Transverse colon (tissue), 4 donors: ENCODE results near the gene CDCA7L. TPM values are rescaled to one million over a fixed set of nuclear protein-coding genes. Genes with fewer than 3 reads are reported as not detected.

ENCODE experiments used
- DNase-seq: peaks from one replicate; pipeline ENCODE4 v3.0.0-alpha.2; 2019
- H3K27ac ChIP-seq, 4 donors: fragments of 200-600 bp; sonication (generic); 2 replicates each; pipeline ENCODE4 v1.5.1; 2016 to 2018; ENCODE audit warnings: inconsistent platforms in 4 of 4
- H3K27me3 ChIP-seq: fragments of 200-600 bp; sonication (generic); 2 replicates; pipeline ENCODE4 v1.5.1; 2017; ENCODE audit warnings: inconsistent platforms
- H3K36me3 ChIP-seq, 4 donors: fragments of 200-600 bp; sonication (generic); 2 replicates each; pipeline ENCODE4 v1.5.1; 2017 to 2019; ENCODE audit warnings: inconsistent platforms in 4 of 4
- H3K4me1 ChIP-seq, 4 donors: fragments of 200-600 bp; sonication (generic); 2 replicates each; pipeline ENCODE4 v1.5.1; 2017 to 2020; ENCODE audit warnings: inconsistent platforms in 4 of 4
- H3K4me3 ChIP-seq, 4 donors: fragments of 200-600 bp; sonication (generic); 1 replicate in 1 of 4; 2 replicates in 3 of 4; pipeline versions ENCODE4 v1.5.1 to v1.6.1; 2017 to 2019; ENCODE audit warnings: inconsistent platforms in 4 of 4
- H3K9me3 ChIP-seq, 2 donors: fragments of 200-600 bp; sonication (generic); 2 replicates each; pipeline ENCODE4 v1.5.1; 2017 to 2019; ENCODE audit warnings: inconsistent platforms in 2 of 2
- EP300 ChIP-seq: sonication (generic); formaldehyde crosslinking; IDR thresholded peaks from one replicate; pipeline ENCODE4 v1.6.1; 2017; ENCODE audit warnings: antibody characterized with exemption, low read depth
- POLR2A ChIP-seq: fragments of 450-650 bp; IDR thresholded peaks from one replicate; pipeline ENCODE4 v1.6.1; 2016; ENCODE audit warnings: antibody characterized with exemption, mild to moderate bottlenecking, moderate library complexity
- POLR2AphosphoS5 ChIP-seq, 3 donors: sonication (generic); formaldehyde crosslinking; IDR thresholded peaks; one replicate each; pipeline ENCODE4 v1.6.1; 2016; ENCODE audit warnings: antibody characterized with exemption in 3 of 3
- WGBS, 2 donors: methylation state at CpG; one replicate each; pipeline ENCODE4 v1.1.5; 2018; ENCODE audit warnings: low coverage in 1 of 2; 5-methylcytosine and 5-hydroxymethylcytosine counted together
- in situ Hi-C, 4 donors: fragments of 200-750 bp; cut with MboI; loops; one replicate each; pipeline versions ENCODE4 v1.15.0 to v1.15.1; 2017; ENCODE audit warnings: low sequenced_read_pairs in 3 of 4, low pct_ligation_motif_present in 1 of 4, low pct_unique_long_range_greater_than_20kb in 1 of 4
- intact Hi-C: fragments of 100-400 bp; cut with DNase I; formaldehyde crosslinking; loops from one replicate; pipeline ENCODE4 v1.15.1; 2023; ENCODE audit warnings: low total_unique reads
- total RNA-seq, 4 donors: library from RNA; depleted of rRNA; stranded (reverse); fragments of >200 nt; gene quantifications; one replicate each; pipeline ENCODE4 v1.1.0, GENCODE V29; 2016
- TF ChIP-seq, protein P1 (sequence below), 5 experiments: fragments of 200-600 bp in 3 of 5; fragments of 450-650 bp in 2 of 5; sonication (generic) in 3 of 5; IDR thresholded peaks; 1 replicate in 2 of 5; 2 replicates in 3 of 5; pipeline ENCODE4 v1.5.1; 2016 to 2017; ENCODE audit warnings: antibody characterized with exemption in 5 of 5, inconsistent platforms in 3 of 5, mild to moderate bottlenecking in 2 of 5, moderate library complexity in 1 of 5

The CDCA7L gene
- total RNA-seq, 4 donors from 2014 or later, result 9.0 to 24.0 (median 13.2) TPM

DNA sequence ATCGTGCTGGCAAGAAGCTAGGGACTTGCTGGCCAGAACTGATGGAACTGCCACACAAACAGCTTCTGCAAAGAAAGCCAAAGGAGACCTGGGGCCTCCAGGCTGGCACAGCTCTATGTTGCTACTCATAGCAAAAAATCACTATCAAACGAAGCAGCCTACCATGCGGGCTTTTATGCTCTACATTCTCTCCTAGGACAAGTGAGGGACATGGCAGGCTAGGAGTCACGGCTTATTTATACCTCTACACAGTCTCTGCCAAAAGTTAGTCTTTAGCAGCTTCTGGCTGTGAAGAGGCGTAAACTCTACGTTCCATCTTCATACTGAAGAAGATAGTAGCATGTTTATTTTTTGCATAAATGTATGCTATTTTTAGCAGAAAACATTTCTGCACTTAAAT is 35.4 kb downstream of the CDCA7L start:
- in situ Hi-C loops, result no loop called here
- H3K4me3 ChIP-seq, result no peak overlapping the region
- intact Hi-C loops, result no loop called here
- WGBS, 2 donors, result 81 to 86% methylated on average over 3 to 6 of the region's 6 CpGs
- H3K4me1 ChIP-seq, result no peaks in the 10 kb centered on the region
- H3K9me3 ChIP-seq, result no peaks in the 10 kb centered on the region
- H3K36me3 ChIP-seq, result peaks cover 0 to 19% (median 5%) of the 10 kb centered on the region in 4 donors
- DNase-seq, result no peak
- no peaks in the 10 kb centered on the region for H3K27me3 ChIP-seq
- TF ChIP-seq, protein P1, sequence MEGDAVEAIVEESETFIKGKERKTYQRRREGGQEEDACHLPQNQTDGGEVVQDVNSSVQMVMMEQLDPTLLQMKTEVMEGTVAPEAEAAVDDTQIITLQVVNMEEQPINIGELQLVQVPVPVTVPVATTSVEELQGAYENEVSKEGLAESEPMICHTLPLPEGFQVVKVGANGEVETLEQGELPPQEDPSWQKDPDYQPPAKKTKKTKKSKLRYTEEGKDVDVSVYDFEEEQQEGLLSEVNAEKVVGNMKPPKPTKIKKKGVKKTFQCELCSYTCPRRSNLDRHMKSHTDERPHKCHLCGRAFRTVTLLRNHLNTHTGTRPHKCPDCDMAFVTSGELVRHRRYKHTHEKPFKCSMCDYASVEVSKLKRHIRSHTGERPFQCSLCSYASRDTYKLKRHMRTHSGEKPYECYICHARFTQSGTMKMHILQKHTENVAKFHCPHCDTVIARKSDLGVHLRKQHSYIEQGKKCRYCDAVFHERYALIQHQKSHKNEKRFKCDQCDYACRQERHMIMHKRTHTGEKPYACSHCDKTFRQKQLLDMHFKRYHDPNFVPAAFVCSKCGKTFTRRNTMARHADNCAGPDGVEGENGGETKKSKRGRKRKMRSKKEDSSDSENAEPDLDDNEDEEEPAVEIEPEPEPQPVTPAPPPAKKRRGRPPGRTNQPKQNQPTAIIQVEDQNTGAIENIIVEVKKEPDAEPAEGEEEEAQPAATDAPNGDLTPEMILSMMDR (IDR thresholded peaks at IDR 0.05), result no peak
- TF ChIP-seq POLR2A (no peak), POLR2AphosphoS5 (IDR thresholded peaks at IDR 0.05) (no peak), EP300 (no peak)
- H3K27ac ChIP-seq, result no peak overlapping the region

DNA sequence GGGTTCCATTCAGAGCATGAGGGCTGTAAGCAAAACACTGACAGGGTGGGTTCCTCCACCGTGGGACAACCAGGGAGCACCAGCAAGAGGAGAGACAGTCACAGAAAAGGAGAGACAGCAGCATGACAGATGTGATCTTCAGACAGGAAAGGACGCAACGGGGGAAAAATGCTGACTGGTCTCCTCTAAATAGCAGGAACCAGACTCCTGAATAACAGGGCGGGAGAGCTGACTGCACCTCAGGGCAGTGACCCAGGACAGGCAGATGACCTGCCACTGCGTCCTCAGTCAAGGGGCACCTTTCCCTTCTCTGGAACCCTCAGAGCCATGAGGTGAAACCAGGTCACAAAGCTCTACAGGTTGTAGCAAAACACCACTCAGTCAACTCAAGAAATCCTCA is 37.0 kb downstream of the CDCA7L start:
- 93% methylated on average over 5 of the region's 5 CpGs; no CpG with 5 or more reads in 1 of the 2 donors for WGBS, 2 donors
- H3K27me3 ChIP-seq, result no peaks in the 10 kb centered on the region
- H3K36me3 ChIP-seq, result peaks cover 0 to 19% (median 5%) of the 10 kb centered on the region in 4 donors
- H3K4me1 ChIP-seq, result no peaks in the 10 kb centered on the region
- TF ChIP-seq, protein P1 (IDR thresholded peaks at IDR 0.05), result no peak
- TF ChIP-seq POLR2A, result no peak
- TF ChIP-seq POLR2AphosphoS5 (IDR thresholded peaks at IDR 0.05), result no peak
- no peak for TF ChIP-seq EP300
- H3K27ac ChIP-seq, result no peak overlapping the region
- H3K4me3 ChIP-seq, result no peak overlapping the region
- H3K9me3 ChIP-seq, result no peaks in the 10 kb centered on the region
- in situ Hi-C loops (no loop called here), intact Hi-C loops (loop anchor here (1.0 kb wide), 1 partner anchor 39 kb away; no protein-coding TSS in a partner anchor)
- DNase-seq, result no peak

DNA sequence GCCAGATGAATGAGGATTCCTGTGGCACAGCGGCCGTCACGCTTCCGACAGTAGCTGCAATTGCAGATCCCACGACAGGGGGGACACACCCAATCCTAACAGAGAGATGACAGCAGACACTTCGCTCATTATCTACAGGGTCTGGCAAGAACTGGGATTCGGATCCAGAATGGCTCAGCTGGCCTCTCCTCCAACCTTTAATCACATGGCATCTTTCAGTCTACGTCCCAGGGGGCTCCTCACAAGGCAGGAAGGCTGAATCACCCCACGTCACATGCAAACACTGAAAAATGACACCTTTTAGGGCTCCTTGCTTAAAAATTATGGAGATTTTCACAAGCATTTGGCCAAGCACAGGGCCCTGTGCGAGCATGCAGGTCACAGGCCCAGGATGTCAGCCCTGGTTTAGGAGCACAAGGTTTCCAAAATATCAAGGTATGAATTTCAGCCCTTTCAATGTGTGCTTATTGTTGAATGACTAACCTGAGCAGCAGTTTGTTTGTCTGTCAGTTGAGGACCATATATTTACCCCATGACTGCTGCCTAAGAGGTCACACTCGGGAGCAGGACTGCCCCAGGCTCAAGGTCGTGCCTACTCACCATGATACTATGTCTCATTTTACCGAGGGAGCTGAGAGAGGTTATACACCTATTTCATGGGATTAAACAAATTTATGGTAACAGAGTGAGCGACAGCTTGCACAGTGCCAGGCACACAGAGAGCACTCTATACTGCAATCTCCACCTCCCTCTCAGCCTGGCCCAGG is 42.5 kb downstream of the CDCA7L start:
- H3K4me1 ChIP-seq, result no peaks in the 10 kb centered on the region
- TF ChIP-seq POLR2AphosphoS5 (IDR thresholded peaks at IDR 0.05), result no peak
- no peak for TF ChIP-seq EP300
- TF ChIP-seq, protein P1 (IDR thresholded peaks at IDR 0.05), result no peak
- TF ChIP-seq POLR2A, result no peak
- intact Hi-C loops (no loop called here), in situ Hi-C loops (no loop called here)
- H3K36me3 ChIP-seq, result peaks cover 0 to 18% (median 5%) of the 10 kb centered on the region in 4 donors
- no peak for DNase-seq
- WGBS, 2 donors, result 96% methylated on average over 14 of the region's 14 CpGs; no CpG with 5 or more reads in 1 of the 2 donors
- no peaks in the 10 kb centered on the region for H3K9me3 ChIP-seq
- no peak overlapping the region for H3K27ac ChIP-seq
- H3K27me3 ChIP-seq, result no peaks in the 10 kb centered on the region
- H3K4me3 ChIP-seq, result no peak overlapping the region

DNA sequence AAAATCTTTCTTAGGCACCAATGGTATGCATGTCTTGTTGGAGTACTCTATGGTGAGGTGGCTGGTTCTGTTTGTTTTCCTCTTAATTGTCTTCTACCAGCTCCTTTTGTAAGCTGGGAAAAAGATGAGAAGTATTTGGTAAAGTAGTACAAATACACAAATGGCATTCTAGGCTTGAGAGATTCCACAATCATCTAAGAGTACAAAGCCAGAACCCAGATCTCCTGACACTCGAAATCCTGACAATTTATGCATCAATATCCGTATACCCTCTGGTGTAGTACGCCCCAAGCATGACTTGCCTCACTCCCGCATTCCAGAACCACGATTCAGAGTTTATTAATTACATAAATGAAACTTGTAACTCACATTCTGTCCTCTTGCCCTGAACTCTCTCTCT is 43.5 kb downstream of the CDCA7L start:
- WGBS, 2 donors, result 60 to 95% methylated on average over 1 to 5 of the region's 5 CpGs
- Histone ChIP-seq H3K27ac (no peak overlapping the region), H3K9me3 (no peaks in the 10 kb centered on the region), H3K4me3 (no peak overlapping the region), H3K36me3 (peaks cover 0 to 13% (median 3%) of the 10 kb centered on the region in 4 donors), H3K4me1 (no peaks in the 10 kb centered on the region), H3K27me3 (no peaks in the 10 kb centered on the region)
- TF ChIP-seq, protein P1 (IDR thresholded peaks at IDR 0.05), result no peak
- TF ChIP-seq POLR2A (no peak), EP300 (no peak), POLR2AphosphoS5 (IDR thresholded peaks at IDR 0.05) (no peak)
- intact Hi-C loops, result no loop called here
- no peak for DNase-seq
- in situ Hi-C loops, result no loop called here
